Thoracic aorta (tissue), 2 donors: Measurements from ENCODE around the gene PAK5. TPM values are rescaled to one million over a fixed set of nuclear protein-coding genes. Genes with fewer than 3 reads are reported as not detected.

Experiments
- ATAC-seq: fragments of 150-250 bp; one replicate; pipeline ENCODE4 v1.8.0; 2017; ENCODE audit warnings: low read depth; ENCODE audit not compliant: insufficient number of reproducible peaks, low FRiP score
- DNase-seq: peaks from one replicate; pipeline ENCODE4 v3.0.0-alpha.2; 2020; ENCODE audit warnings: low spot score
- H3K27ac ChIP-seq, 2 donors: fragments of 200-600 bp; sonication (generic); 1 replicate in 1 of 2; 2 replicates in 1 of 2; pipeline ENCODE4 v1.5.1; 2016; ENCODE audit warnings: mild to moderate bottlenecking in 2 of 2, moderate library complexity in 2 of 2
- H3K27me3 ChIP-seq: fragments of 200-600 bp; sonication (generic); replicated peaks from 2 replicates; pipeline ENCODE4 v1.6.0; 2016; ENCODE audit warnings: mild to moderate bottlenecking; ENCODE audit not compliant: insufficient read depth
- H3K36me3 ChIP-seq: fragments of 200-600 bp; sonication (generic); one replicate; pipeline ENCODE4 v1.5.1; 2016
- H3K4me1 ChIP-seq, 2 donors: fragments of 200-600 bp; sonication (generic); 1 replicate in 1 of 2; 2 replicates in 1 of 2; pipeline versions ENCODE4 v1.5.1 to v1.6.0; 2016; ENCODE audit warnings: low read depth in 2 of 2, mild to moderate bottlenecking in 1 of 2; ENCODE audit not compliant: control insufficient read depth in 1 of 2
- H3K4me3 ChIP-seq: fragments of 200-600 bp; sonication (generic); 2 replicates; pipeline ENCODE4 v1.5.1; 2016; ENCODE audit warnings: mild to moderate bottlenecking
- H3K9me3 ChIP-seq: fragments of 200-600 bp; sonication (generic); 2 replicates; pipeline ENCODE4 v1.5.1; 2016
- total RNA-seq, 2 donors: library from RNA; depleted of rRNA; stranded (reverse); fragments of >200 nt; gene quantifications; one replicate each; pipeline versions ENCODE4 v1.1.0 to v1.2.3, GENCODE V29; 2016
- TF ChIP-seq, protein P1 (sequence below): fragments of 200-600 bp; sonication (generic); IDR thresholded peaks from one replicate; pipeline ENCODE4 v1.5.1; 2019; ENCODE audit warnings: antibody characterized with exemption

Gene PAK5
- total RNA-seq, 2 donors from 2014 or later: not detected

DNA sequence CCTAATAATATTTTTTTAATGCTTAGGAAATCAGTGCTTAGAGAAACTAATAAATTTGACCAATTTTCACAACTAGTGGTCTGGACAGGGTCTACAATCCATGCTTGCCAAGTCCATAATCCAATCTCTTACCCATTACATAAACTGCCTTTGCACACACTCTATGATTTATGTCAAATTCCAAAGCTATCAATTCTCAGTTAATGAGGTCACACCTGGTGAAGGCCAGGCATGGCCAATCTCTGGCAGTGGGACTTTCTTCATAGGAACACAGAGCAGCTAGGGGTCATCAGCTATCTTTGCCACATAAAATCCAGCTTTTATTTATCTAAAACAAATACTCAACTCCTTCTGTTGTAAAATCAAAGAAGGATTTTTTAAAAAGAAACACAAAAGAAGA lies 21.2 kb downstream of the PAK5 start:
- DNase-seq (no peak), ATAC-seq (no peak)
- H3K4me1 ChIP-seq: no peaks in the 10 kb centered on the region
- H3K9me3 ChIP-seq: no peaks in the 10 kb centered on the region
- no peaks in the 10 kb centered on the region for H3K36me3 ChIP-seq
- TF ChIP-seq, protein P1, sequence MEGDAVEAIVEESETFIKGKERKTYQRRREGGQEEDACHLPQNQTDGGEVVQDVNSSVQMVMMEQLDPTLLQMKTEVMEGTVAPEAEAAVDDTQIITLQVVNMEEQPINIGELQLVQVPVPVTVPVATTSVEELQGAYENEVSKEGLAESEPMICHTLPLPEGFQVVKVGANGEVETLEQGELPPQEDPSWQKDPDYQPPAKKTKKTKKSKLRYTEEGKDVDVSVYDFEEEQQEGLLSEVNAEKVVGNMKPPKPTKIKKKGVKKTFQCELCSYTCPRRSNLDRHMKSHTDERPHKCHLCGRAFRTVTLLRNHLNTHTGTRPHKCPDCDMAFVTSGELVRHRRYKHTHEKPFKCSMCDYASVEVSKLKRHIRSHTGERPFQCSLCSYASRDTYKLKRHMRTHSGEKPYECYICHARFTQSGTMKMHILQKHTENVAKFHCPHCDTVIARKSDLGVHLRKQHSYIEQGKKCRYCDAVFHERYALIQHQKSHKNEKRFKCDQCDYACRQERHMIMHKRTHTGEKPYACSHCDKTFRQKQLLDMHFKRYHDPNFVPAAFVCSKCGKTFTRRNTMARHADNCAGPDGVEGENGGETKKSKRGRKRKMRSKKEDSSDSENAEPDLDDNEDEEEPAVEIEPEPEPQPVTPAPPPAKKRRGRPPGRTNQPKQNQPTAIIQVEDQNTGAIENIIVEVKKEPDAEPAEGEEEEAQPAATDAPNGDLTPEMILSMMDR: no peak
- no peak overlapping the region for H3K4me3 ChIP-seq
- no peaks in the 10 kb centered on the region for H3K27me3 ChIP-seq
- no peak overlapping the region for H3K27ac ChIP-seq

DNA sequence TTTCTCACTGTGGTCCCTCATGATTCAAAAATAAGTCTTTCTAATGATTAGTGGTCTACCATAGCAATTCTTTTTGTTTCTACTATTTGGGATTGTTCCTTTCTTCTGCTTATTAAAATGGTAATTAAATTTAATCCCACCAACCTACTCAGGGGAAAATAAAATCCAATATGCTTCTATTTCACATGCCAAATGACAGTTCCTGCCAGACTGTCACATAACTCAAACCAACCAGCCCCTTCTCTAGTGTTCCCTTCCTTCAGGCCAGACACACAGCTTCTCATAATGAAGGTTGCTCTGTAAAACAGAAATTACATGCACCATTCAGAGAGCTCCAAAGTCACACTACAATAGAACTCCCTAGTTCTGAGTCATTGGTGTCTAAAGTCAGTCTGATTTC lies 23.2 kb downstream of the PAK5 start:
- Histone ChIP-seq H3K4me1 (no peaks in the 10 kb centered on the region), H3K36me3 (no peaks in the 10 kb centered on the region), H3K9me3 (no peaks in the 10 kb centered on the region), H3K4me3 (no peak overlapping the region), H3K27ac (no peak overlapping the region), H3K27me3 (no peaks in the 10 kb centered on the region)
- TF ChIP-seq, protein P1: no peak
- DNase-seq: no peak
- ATAC-seq: no peak

DNA sequence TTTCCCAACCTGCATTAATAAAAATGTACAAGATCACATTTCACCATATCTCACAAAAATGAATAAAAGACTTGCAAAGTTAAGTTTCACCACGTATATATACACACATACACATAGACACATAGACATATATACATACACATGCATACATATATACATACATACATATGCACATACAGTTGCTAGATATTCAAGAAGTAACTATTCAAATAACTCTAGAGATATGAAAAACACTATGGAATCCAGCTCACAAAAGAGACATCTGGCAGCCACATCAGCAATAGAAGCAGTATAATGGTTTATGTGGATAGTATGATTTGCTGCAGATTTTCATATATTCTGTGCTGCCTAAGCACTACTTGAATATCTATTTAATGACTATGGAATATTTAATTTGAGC lies 28.1 kb downstream of the PAK5 start:
- Histone ChIP-seq H3K27me3 (no peaks in the 10 kb centered on the region), H3K36me3 (no peaks in the 10 kb centered on the region), H3K4me3 (no peak overlapping the region), H3K27ac (no peak overlapping the region), H3K4me1 (no peaks in the 10 kb centered on the region), H3K9me3 (no peaks in the 10 kb centered on the region)
- TF ChIP-seq, protein P1: no peak
- DNase-seq (no peak), ATAC-seq (no peak)

DNA sequence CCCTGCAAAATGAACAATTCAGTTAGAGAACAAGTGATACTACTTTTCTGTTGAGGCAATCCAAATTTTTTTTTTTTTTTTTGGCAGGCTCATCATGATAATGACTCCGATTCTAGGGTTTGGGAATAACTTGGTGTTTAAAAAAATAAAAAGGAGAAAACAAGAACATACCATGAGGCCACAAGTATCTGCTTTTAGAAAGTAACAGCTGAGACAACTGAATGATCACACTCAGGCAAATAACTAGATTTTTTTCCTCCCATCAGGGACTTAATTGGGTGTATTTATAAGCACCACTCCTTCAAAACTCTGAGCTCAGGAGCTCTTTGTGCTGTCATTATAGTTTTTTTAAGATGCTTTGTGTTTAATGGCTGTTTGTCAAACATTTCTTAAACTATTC lies 29.6 kb downstream of the PAK5 start:
- Histone ChIP-seq H3K36me3 (no peaks in the 10 kb centered on the region), H3K4me1 (no peaks in the 10 kb centered on the region), H3K4me3 (no peak overlapping the region), H3K9me3 (no peaks in the 10 kb centered on the region), H3K27ac (no peak overlapping the region), H3K27me3 (no peaks in the 10 kb centered on the region)
- DNase-seq: no peak
- TF ChIP-seq, protein P1: no peak
- ATAC-seq: no peak

DNA sequence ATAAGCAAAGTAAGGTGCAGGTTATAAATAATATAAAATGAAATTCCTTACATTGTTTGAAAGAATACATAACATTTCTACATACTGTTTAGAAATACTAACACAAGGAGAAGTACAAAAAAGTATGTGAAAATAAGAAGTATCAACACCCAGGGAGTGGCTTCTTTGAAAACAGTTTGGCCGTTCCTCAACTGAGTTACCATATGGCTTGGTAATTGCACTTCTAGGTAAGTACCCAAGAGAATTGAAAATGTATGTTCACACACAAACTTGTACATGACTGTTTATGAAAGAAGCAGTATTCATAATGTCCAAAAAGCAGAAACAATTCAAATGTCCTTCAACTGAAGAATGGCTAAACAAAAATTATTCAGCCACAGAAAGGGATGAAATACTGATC lies 30.7 kb downstream of the PAK5 start:
- DNase-seq: no peak
- Histone ChIP-seq H3K4me1 (no peaks in the 10 kb centered on the region), H3K27ac (no peak overlapping the region), H3K9me3 (no peaks in the 10 kb centered on the region), H3K27me3 (no peaks in the 10 kb centered on the region), H3K36me3 (no peaks in the 10 kb centered on the region), H3K4me3 (no peak overlapping the region)
- ATAC-seq: no peak
- TF ChIP-seq, protein P1: no peak
